Bronchial epithelial cell (primary cell): Measurements from ENCODE around the gene TMEM234. TPM values are rescaled to one million over a fixed set of nuclear protein-coding genes. Genes with fewer than 3 reads are reported as not detected.

Experiments
- DNase-seq: peaks from one replicate; pipeline ENCODE4 v3.0.0-alpha.2; 2010; ENCODE audit warnings: low read depth
- FAIRE-seq: peaks from 2 replicates; lab custom pipeline; 2011; peaks lifted over from hg19 to GRCh38; lab: Jason Lieb, UNC
- H3K27me3 ChIP-seq: 2 replicates; pipeline ENCODE4 v1.5.1; 2011; ENCODE audit warnings: low read length; ENCODE audit not compliant: control insufficient read depth, insufficient read depth
- H3K36me3 ChIP-seq: 2 replicates; pipeline ENCODE4 v1.5.1; 2011; ENCODE audit warnings: low read length; ENCODE audit not compliant: control insufficient read depth, insufficient read depth
- H3K4me3 ChIP-seq: 2 replicates; pipeline ENCODE4 v1.5.1; 2011; ENCODE audit warnings: mild to moderate bottlenecking, low read depth, low read length, control low read depth
- CTCF ChIP-seq: IDR thresholded peaks from 2 replicates; pipeline ENCODE4 v1.5.1; 2011; ENCODE audit warnings: mild to moderate bottlenecking, moderate library complexity, low read length, control low read depth, inconsistent platforms; ENCODE audit not compliant: insufficient read depth, severe bottlenecking
- total RNA-seq: library from RNA; depleted of rRNA; stranded (reverse); fragments of >200 nt; gene quantifications from 2 replicates; pipeline ENCODE4 v1.2.1, GENCODE V29; 2014

TMEM234 gene
- total RNA-seq, 1 donor from 2014 or later, result 9.0 TPM

- Histone ChIP-seq H3K27me3 (no peaks in the 10 kb centered on the region), H3K36me3 (no peaks in the 10 kb centered on the region), H3K4me3 (no peak overlapping the region)
- DNase-seq, result no peak
- TF ChIP-seq CTCF, result no peak
- FAIRE-seq, result no peak
Observed at GRCh38 chr1:32208469-32208868, 13.7 kb downstream of the TMEM234 start.

GRCh38 chr1:32205401-32206370, 16.5 kb downstream of the TMEM234 start, which contains the start of gene IQCC:
TSS of gene IQCC (plus strand) at chr1:32205671. CDS start at chr1:32205682, 11 bp downstream.
- peak; percentile 70 for DNase-seq
- TF ChIP-seq CTCF, result no peak
- H3K36me3 ChIP-seq, result no peaks in the 10 kb centered on the region
- H3K27me3 ChIP-seq, result no peaks in the 10 kb centered on the region
- FAIRE-seq, result no peak
- peak within 1 kb of the TSS; percentile 67 for H3K4me3 ChIP-seq

GRCh38 chr1:32204943-32205361, 17.2 kb downstream of the TMEM234 start:
- Histone ChIP-seq H3K36me3 (no peaks in the 10 kb centered on the region), H3K4me3 (peak overlapping the region; percentile 67), H3K27me3 (no peaks in the 10 kb centered on the region)
- DNase-seq (no peak), FAIRE-seq (no peak)
- TF ChIP-seq CTCF, result no peak

GRCh38 chr1:32201011-32201855, 20.9 kb downstream of the TMEM234 start:
- FAIRE-seq, result no peak

More at GRCh38 chr1:32201011-32201855, 20.9 kb downstream of the TMEM234 start:
- no peak for TF ChIP-seq CTCF
- DNase-seq, result no peak
- Histone ChIP-seq H3K27me3 (no peaks in the 10 kb centered on the region), H3K36me3 (peaks cover 3% of the 10 kb centered on the region), H3K4me3 (peak overlapping the region; percentile 51)
